ENCODE measurements around the gene HAX1.

Gene HAX1

GRCh38 chr1:154318386-154318785 lies 46.0 kb downstream of the HAX1 start:
- TF ChIP-seq CTCF (IDR thresholded peaks at IDR 0.05): no peak

- no peak for TF ChIP-seq CTCF (IDR thresholded peaks at IDR 0.05)
Measured at GRCh38 chr1:154320882-154321608, 48.6 kb downstream of the HAX1 start, which contains the start of gene AQP10. Gene AQP10 (plus strand): TSS chr1:154321093. CDS start chr1:154321156, 63 bp downstream.

- no peak for TF ChIP-seq CTCF (IDR thresholded peaks at IDR 0.05)
Measured at GRCh38 chr1:154323493-154323892, 51.1 kb downstream of the HAX1 start.

GRCh38 chr1:154324241-154324640 lies 51.8 kb downstream of the HAX1 start:
- no peak for TF ChIP-seq CTCF (IDR thresholded peaks at IDR 0.05)

GRCh38 chr1:154324669-154325582 lies 52.5 kb downstream of the HAX1 start, which contains the start of gene ATP8B2:
Gene ATP8B2 (plus strand): TSS chr1:154325525. CDS start chr1:154328142, 2,617 bp downstream.
- TF ChIP-seq CTCF (IDR thresholded peaks at IDR 0.05): peak; percentile 99
